ENCODE data around the gene EIF3L.

Gene EIF3L

GRCh38 chr22:37896181-37896592, 47.0 kb downstream of the EIF3L start:
- Histone ChIP-seq H3K9me3 (replicated peaks; ENCODE audit: low read length) (no peaks in the 10 kb centered on the region), H3K4me1 (ENCODE audit: control insufficient read depth, insufficient read depth, low read length) (peaks cover 15% of the 10 kb centered on the region), H3K9ac (ENCODE audit: low read depth, low read length) (no peak overlapping the region), H3K27me3 (ENCODE audit: control insufficient read depth, insufficient read depth, low read length) (no peaks in the 10 kb centered on the region), H3K36me3 (ENCODE audit: insufficient read depth, low read length) (peaks cover 3% of the 10 kb centered on the region), H3K4me3 (ENCODE audit: low read length) (no peak overlapping the region), H3K4me2 (ENCODE audit: low read length) (no peak overlapping the region)

GRCh38 chr22:37896939-37897338, 47.7 kb downstream of the EIF3L start:
- H3K9me3 ChIP-seq (replicated peaks; ENCODE audit: low read length), result no peaks in the 10 kb centered on the region
- H3K4me1 ChIP-seq (ENCODE audit: control insufficient read depth, insufficient read depth, low read length), result peaks cover 15% of the 10 kb centered on the region
- no peak overlapping the region for H3K4me3 ChIP-seq (ENCODE audit: low read length)
- no peaks in the 10 kb centered on the region for H3K36me3 ChIP-seq (ENCODE audit: insufficient read depth, low read length)
- no peaks in the 10 kb centered on the region for H3K27me3 ChIP-seq (ENCODE audit: control insufficient read depth, insufficient read depth, low read length)
- no peak overlapping the region for H3K4me2 ChIP-seq (ENCODE audit: low read length)
- H3K9ac ChIP-seq (ENCODE audit: low read depth, low read length), result no peak overlapping the region

- Histone ChIP-seq H3K4me2 (ENCODE audit: low read length) (no peak overlapping the region), H3K9ac (ENCODE audit: low read depth, low read length) (no peak overlapping the region), H3K9me3 (replicated peaks; ENCODE audit: low read length) (no peaks in the 10 kb centered on the region), H3K27me3 (ENCODE audit: control insufficient read depth, insufficient read depth, low read length) (no peaks in the 10 kb centered on the region), H3K36me3 (ENCODE audit: insufficient read depth, low read length) (no peaks in the 10 kb centered on the region), H3K4me3 (ENCODE audit: low read length) (no peak overlapping the region), H3K4me1 (ENCODE audit: control insufficient read depth, insufficient read depth, low read length) (peaks cover 15% of the 10 kb centered on the region)
Measured at GRCh38 chr22:37897807-37898206, 48.6 kb downstream of the EIF3L start.

GRCh38 chr22:37898441-37899181, 49.4 kb downstream of the EIF3L start:
- Histone ChIP-seq H3K9me3 (replicated peaks; ENCODE audit: low read length) (no peaks in the 10 kb centered on the region), H3K4me3 (ENCODE audit: low read length) (no peak overlapping the region), H3K9ac (ENCODE audit: low read depth, low read length) (peak overlapping the region; percentile 14), H3K27me3 (ENCODE audit: control insufficient read depth, insufficient read depth, low read length) (no peaks in the 10 kb centered on the region), H3K36me3 (ENCODE audit: insufficient read depth, low read length) (no peaks in the 10 kb centered on the region), H3K4me1 (ENCODE audit: control insufficient read depth, insufficient read depth, low read length) (peaks cover 15% of the 10 kb centered on the region), H3K4me2 (ENCODE audit: low read length) (no peak overlapping the region)

- Histone ChIP-seq H3K4me1 (ENCODE audit: control insufficient read depth, insufficient read depth, low read length) (peaks cover 29% of the 10 kb centered on the region), H3K36me3 (ENCODE audit: insufficient read depth, low read length) (no peaks in the 10 kb centered on the region), H3K9ac (ENCODE audit: low read depth, low read length) (peak overlapping the region; percentile 90), H3K4me3 (ENCODE audit: low read length) (peak overlapping the region; percentile 73), H3K9me3 (replicated peaks; ENCODE audit: low read length) (no peaks in the 10 kb centered on the region), H3K27me3 (ENCODE audit: control insufficient read depth, insufficient read depth, low read length) (no peaks in the 10 kb centered on the region), H3K4me2 (ENCODE audit: low read length) (peak overlapping the region; percentile 90)
Measured at GRCh38 chr22:37904572-37905533, 55.6 kb downstream of the EIF3L start.

- H3K4me1 ChIP-seq (ENCODE audit: control insufficient read depth, insufficient read depth, low read length), result peaks cover 29% of the 10 kb centered on the region
- H3K9me3 ChIP-seq (replicated peaks; ENCODE audit: low read length), result no peaks in the 10 kb centered on the region
- peak within 1 kb of the TSS; percentile 73 for H3K4me3 ChIP-seq (ENCODE audit: low read length)
- H3K9ac ChIP-seq (ENCODE audit: low read depth, low read length), result peak within 1 kb of the TSS; percentile 90
- H3K27me3 ChIP-seq (ENCODE audit: control insufficient read depth, insufficient read depth, low read length), result no peaks in the 10 kb centered on the region
- peak within 1 kb of the TSS; percentile 90 for H3K4me2 ChIP-seq (ENCODE audit: low read length)
- H3K36me3 ChIP-seq (ENCODE audit: insufficient read depth, low read length), result no peaks in the 10 kb centered on the region
Measured at GRCh38 chr22:37905534-37906363, 56.5 kb downstream of the EIF3L start, which contains the start of gene MICALL1. TSS of gene MICALL1 (plus strand) at chr22:37906297. CDS start at chr22:37906423, 126 bp downstream.

GRCh38 chr22:37906364-37907008, 57.3 kb downstream of the EIF3L start:
- H3K27me3 ChIP-seq (ENCODE audit: control insufficient read depth, insufficient read depth, low read length), result no peaks in the 10 kb centered on the region
- H3K9ac ChIP-seq (ENCODE audit: low read depth, low read length), result peak overlapping the region; percentile 90
- no peaks in the 10 kb centered on the region for H3K9me3 ChIP-seq (replicated peaks; ENCODE audit: low read length)
- peak overlapping the region; percentile 90 for H3K4me2 ChIP-seq (ENCODE audit: low read length)
- H3K36me3 ChIP-seq (ENCODE audit: insufficient read depth, low read length), result peaks cover 2% of the 10 kb centered on the region
- H3K4me1 ChIP-seq (ENCODE audit: control insufficient read depth, insufficient read depth, low read length), result peaks cover 29% of the 10 kb centered on the region
- H3K4me3 ChIP-seq (ENCODE audit: low read length), result peak overlapping the region; percentile 73

- Histone ChIP-seq H3K9me3 (replicated peaks; ENCODE audit: low read length) (no peaks in the 10 kb centered on the region), H3K4me2 (ENCODE audit: low read length) (peak overlapping the region; percentile 90), H3K4me1 (ENCODE audit: control insufficient read depth, insufficient read depth, low read length) (peaks cover 29% of the 10 kb centered on the region), H3K27me3 (ENCODE audit: control insufficient read depth, insufficient read depth, low read length) (no peaks in the 10 kb centered on the region), H3K36me3 (ENCODE audit: insufficient read depth, low read length) (peaks cover 9% of the 10 kb centered on the region), H3K4me3 (ENCODE audit: low read length) (peak overlapping the region; percentile 73), H3K9ac (ENCODE audit: low read depth, low read length) (peak overlapping the region; percentile 90)
Measured at GRCh38 chr22:37907036-37907954, 58.1 kb downstream of the EIF3L start.

- Histone ChIP-seq H3K9me3 (replicated peaks; ENCODE audit: low read length) (no peaks in the 10 kb centered on the region), H3K4me2 (ENCODE audit: low read length) (no peak overlapping the region), H3K4me3 (ENCODE audit: low read length) (no peak overlapping the region), H3K9ac (ENCODE audit: low read depth, low read length) (no peak overlapping the region), H3K4me1 (ENCODE audit: control insufficient read depth, insufficient read depth, low read length) (peaks cover 24% of the 10 kb centered on the region), H3K27me3 (ENCODE audit: control insufficient read depth, insufficient read depth, low read length) (no peaks in the 10 kb centered on the region), H3K36me3 (ENCODE audit: insufficient read depth, low read length) (peaks cover 20% of the 10 kb centered on the region)
Measured at GRCh38 chr22:37909766-37910165, 60.5 kb downstream of the EIF3L start.
